Fibroblast of skin of back (primary cell): Measurements from ENCODE around the gene C9orf43.
"Not testable (repeated sequence)": the region's sequence is repeated elsewhere in the genome, so short reads cannot be mapped to it uniquely, and the experiment has no call there.

Experiments
- DNase-seq: peaks from one replicate; pipeline ENCODE4 v3.0.0-alpha.2; 2013

C9orf43 gene

DNA sequence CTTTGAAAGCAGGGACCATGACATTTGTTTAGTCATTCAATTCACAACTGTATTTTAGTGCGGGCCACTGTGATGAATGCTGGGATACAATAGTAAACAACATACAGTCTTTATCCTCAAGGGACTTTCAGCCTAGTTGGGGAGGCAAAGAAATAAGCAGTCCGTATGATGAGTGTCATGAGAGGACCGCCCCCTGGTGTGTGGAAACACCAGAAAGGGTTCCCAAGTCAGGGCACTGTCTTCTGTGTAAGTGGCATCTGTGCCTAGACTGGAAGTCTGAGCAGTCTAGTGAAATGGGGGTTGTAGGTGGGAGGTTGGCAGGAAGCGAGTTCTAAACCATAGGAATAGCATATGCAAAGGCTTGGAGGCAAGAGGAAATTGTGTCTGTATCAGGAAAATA, 6.8 kb downstream of the C9orf43 start:
- no peak for DNase-seq

DNA sequence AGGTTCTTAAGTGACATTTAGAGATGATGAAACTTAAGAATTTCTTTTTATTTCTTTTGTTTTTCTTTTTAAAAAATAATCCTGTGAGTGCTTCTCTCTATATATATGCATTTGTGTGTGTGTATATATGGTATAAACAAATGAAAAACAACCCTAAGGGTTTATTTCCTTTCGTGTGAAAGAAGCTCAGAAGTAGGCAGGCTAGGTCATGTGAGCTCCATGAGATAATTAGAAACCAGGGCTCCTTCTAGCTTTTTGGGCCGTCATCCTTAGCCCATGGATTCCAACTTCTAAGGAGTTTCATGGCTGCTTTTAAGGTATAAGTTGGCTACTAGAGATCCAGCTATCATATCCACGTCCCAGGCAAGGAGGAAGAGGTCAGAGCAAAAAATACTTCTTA, 11.2 kb downstream of the C9orf43 start:
- no peak for DNase-seq

DNA sequence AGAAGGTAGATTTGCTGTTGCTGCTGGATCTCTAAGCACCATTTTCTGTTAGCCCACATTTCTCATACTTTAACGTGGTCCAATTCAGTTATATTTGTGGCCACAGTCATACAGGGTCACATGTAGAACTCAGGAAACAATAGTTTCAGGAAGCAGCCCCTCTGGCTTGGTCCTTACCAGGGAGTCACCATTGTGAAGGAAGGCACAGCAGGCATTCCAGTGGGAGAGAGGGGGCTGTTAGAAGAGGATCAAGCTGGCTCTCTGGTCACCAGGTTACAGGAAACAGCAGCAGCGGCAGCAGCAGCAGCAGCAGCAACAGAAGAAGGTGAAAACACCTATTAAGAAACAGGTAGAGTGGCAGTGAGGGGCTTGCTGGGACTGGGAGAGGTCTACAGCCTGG, 14.5 kb downstream of the C9orf43 start:
- no peak for DNase-seq

DNA sequence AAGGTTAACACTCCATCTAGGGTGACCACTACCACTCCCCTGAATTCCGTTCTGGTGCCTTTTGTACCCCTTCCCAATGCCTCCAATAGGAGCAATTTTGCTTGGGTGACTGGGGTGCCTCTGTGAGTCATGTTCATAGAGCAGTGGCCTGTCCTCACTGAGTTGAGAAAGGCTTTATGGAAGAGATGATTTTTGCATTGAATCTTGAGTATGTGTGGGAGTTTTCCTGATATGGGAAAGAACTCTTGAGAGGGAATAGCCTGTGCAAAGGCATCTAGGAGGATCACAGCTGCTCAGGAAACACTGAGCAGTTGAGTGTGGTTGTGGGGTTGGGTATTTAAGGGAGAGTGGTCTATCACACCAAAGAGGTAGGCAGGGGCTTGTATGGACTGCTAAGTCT, 16.2 kb downstream of the C9orf43 start:
- no peak for DNase-seq

DNA sequence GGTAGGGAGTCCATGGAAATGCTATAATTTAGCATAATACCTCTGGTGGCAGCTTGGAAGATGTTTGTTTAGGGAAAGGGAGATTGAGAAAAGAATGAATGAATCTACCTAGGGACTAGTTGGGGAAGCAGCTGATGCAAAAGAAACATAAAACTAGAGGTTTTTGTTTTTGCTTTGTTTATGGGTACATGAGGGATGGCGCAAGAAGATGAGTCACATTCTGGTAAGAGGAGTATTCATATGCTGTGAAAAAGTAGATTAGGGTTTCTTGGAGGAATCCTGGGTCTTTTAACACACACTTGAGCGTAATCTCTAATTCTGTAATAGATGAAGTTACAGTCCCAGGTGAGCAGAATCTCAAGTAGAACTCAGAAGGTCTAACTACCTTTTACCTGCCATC, 17.1 kb downstream of the C9orf43 start:
- DNase-seq: no peak

DNA sequence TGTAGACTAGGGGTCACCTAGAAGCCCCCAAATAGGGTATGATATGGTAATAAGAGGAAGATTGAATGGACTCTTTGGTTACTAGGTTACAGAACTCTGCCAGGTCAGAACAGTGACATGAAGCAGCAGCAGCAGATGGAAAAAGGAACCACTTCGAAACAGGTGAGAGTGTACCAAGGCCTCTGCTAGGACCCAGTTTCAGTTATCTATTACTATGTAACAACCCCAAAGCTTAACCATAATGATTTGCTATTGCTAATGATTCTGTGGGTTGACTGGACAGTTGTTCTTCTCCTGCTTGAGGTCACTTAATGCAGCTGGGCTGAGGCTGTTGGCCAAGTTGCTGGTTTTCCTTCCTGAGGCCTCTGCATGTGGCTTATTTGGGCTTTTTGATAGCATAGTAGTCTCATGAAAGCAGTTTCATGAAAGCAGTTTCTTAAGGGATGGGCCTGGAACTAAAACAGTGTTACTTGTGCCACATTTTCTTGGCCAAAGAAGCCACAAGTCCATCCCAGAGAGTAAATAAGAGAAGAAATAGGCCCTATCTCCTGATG, 17.6 kb downstream of the C9orf43 start:
- no peak for DNase-seq

DNA sequence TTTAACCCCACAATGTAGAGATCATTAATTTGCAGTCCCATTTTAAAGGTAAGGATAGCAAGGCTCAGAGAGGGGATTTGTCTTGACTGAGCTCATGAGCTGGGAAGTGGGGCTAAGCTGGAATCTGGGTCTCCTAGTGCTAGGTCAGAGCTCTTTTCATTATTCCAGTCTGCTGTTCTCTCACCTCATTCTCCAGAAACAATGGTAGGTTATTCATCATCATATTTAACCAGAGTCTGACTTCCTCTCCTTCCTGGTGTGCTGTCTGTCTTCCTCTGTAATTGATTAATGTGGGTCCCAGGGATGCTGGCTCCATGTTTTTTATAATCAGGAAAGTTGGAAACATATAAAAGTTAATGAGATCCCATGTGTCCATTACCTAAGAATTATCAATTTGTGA, 20.6 kb downstream of the C9orf43 start:
- no peak for DNase-seq

DNA sequence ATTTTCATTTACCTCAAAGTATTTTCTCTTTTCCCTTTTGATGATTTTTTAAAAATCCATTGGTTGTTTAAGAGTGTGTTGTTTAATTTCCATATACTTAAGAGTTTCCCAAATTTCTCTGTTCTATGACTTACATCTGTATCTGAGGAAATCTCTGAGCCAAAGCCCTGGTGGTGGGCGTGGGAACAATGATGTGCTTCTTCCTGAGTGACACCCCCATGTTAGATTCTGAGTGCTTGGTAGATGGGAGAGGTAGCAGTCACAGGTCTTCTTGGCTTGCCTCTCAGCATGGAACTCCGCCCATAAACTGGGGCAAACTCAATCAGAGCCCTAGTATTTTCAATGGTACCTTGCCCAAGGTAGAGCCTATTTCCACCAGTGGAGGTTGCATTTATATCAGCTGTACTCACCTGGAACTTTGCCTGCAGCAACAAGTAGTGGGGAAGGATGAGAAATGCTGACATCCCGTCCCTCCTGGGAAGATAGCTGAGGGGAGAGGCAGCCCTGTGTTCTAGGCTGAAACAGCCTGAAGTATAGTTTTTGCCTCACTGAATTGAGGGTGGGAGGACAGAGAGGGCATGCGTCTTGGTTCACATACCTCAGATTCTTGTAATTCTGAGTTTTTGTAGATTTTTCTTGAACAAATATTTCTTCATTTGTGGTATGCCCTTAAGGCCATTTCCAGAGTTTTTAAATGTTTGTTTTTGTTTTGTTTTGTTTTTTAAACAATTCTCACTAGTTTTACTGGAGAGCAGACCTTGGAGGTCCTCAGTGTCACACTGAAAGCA, 26.4 kb downstream of the C9orf43 start:
- peak; percentile 44 for DNase-seq

DNA sequence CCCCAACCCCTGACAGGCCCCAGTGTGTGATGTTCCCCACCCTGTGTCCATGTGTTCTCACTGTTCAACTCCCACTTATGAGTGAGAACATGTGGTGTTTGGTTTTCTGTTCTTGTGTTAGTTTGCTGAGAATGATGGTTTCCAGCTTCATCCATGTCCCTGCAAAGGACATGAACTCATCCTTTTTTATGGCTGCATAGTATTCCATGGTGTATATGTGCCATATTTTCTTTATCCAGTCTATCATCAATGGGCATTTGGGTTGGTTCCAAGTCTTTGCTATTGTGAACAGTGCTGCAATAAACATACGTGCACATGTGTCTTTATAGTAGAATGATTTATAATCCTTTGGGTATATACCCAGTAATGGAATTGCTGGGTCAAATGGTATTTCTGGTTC, 27.2 kb downstream of the C9orf43 start:
- not testable (repeated sequence) for DNase-seq

DNA sequence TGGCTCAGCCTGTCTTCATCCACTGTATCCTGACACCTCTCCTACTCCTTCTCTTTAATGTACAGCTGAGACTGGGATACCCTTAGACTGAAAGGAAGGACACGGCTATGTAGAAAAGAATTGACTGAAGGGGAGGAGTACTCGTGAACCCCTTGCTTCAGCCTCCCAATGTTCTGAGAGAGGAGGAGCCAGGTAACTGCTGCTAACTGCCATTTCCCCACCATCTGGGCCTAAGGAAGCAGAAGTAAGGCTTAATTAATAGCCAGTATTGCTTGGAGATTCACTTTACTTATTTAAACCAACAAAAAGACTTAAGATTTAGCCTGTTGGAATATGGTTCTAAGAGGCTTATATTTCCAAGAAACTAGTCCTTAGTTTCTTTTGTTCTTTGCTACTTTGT, 34.2 kb downstream of the C9orf43 start:
- DNase-seq: no peak

DNA sequence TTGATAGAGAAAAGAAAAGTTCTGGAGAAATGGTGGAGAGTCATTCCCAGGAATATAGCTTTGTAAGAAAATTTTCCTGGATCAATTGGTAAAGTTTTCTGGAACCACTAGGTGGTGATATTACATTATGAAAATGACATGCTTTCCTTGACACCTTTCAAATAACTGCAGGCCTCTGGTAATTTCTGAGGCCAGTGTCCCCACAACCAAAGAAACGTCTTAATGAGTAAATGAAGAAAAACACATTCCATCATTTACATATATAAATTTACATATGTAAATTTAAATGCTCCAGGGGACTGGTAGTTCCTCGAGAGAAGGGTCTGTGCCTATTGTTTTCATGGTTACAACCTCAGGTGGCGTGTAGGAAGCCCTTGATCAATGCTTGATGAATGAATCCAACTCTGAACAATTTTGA, 35.8 kb downstream of the C9orf43 start:
- DNase-seq: peak; percentile 52

DNA sequence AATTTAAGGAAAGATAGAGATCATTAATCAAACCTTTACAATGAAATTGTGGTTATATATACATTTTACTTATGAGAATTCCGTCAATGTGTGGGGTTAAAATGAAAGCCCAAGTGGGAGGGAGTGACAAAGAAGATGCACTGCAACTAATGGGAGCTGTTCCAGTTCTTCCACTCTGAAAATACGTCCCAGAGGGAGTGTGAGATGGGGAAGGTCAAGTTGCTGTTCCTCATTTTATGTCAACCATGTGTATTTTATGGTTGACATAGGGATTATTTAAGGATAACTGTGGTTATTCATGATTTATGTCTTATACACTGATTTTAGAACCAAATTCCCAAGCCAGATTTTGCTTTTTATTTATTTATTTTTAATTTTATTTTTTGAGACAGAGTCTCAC, 38.8 kb downstream of the C9orf43 start:
- no peak for DNase-seq

DNA sequence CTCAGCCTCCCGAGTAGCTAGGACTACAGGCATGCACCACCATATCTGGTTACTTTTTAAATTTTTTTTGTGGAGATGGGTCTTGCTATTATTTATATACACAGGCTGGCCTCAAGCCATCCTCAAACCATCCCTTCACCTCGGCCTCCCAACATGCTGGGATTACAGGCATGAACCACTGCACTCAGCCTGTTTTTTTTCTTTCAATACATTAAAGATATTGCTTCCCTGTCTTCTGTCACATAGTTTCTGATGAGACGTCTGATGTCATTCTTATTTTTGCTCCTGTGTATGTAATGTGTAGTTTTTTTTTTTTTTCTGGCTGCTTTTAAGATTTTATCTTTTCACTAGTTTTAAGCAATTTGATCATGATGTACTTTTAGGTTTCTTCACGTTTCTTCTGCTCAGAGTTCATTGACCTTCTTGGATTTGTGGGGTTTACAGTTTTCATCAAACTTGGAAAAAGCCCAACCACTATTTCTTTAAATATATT, 41.6 kb downstream of the C9orf43 start:
- DNase-seq: no peak

DNA sequence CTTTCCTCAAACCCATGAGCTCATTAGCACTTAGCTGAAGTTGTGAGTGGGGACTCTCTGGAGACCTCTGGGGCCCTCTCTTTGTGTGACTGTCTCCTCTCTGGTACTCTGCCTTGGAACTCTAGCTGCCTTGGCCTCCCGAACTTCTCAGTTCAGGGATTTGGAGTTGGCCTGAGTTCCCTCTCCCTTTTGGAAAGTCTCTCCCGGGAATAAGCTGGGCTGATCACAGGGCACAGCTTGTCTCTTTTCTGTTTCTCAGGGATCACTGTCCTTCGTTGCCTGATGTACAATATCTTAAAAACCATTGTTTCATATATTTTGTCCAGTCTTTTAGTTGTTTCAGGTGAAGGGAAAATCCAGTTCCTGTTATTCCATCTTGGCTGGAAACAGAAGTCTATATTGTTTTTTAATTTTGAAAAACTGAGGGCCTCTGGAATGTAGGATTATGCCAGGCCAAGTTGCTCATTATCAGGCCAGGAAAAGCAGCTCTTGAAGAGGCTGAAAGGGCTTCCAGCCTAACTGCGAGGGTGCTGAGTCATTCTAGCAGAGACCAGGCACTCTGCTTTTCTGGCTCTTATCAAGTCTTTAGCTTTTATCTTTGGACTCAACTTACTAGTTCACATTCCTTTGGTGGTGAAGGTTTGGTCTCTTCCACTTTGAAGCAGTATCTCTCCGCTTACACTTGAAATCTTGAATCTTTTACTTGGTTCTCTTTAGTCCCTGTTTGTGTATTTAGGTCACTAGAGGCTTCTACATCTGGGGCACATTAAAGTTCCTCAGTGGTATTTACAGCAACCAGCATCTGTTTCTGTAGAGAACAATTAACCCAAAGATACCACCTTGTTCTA, 44.6 kb downstream of the C9orf43 start:
- peak; percentile 88 for DNase-seq

DNA sequence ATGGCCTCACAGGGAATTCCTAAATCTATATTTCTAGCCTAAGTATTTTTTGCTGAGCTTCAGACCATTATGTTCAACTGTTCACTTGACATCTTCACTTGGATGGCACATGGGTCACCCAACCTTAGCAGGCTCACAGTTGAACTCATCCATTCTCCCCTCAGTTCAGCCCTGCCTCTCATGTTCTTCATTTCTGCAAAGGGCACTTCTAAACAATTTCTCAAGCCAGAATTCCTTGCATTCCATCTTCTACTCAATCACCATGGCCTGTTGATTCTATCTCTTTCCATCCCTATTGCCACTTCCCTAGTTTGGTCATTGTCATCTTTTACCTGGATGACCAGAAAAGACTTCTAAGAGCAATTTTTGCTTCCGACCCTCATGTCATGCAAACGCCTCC, 45.7 kb downstream of the C9orf43 start:
- peak; percentile 54 for DNase-seq

DNA sequence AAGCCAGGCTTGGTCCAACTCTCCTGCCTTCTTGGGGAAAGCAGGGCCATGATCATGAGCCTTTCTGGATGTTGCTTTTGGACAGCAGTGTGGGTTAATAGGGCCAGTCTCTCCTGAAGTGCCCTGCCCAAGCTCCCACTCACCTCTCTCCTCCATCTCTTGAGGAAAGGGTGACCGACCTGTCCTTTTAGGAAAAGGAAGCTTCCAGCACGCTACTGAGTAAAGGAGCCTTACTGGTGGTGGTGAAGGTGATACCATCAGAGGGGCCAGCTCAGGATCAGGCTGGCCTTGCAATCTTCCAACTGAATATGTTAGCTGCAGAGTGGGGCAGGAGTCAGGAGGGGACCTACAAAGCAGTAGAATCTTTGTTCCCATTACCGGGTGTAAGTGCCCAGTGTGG, 50.7 kb downstream of the C9orf43 start:
- DNase-seq: no peak

DNA sequence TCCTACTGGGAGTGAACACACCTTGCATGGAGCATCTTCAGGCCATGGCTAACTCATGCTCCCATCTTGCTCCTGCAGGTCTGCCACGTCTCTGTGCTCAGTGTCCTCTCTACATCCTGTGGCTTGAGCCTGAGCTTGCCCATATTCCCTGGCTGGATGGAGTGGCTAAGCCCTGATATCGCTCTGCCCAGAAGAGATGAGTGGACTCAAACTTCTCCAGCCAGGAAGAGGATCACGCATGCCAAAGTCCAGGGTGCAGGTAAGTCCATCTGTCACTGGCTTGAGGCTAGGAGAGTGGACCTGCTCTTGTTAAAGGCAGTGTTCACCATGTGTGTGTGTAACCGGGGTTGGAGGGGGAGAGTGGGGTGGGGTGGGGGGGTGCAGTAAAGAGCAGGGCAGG, 51.4 kb downstream of the C9orf43 start:
- no peak for DNase-seq

DNA sequence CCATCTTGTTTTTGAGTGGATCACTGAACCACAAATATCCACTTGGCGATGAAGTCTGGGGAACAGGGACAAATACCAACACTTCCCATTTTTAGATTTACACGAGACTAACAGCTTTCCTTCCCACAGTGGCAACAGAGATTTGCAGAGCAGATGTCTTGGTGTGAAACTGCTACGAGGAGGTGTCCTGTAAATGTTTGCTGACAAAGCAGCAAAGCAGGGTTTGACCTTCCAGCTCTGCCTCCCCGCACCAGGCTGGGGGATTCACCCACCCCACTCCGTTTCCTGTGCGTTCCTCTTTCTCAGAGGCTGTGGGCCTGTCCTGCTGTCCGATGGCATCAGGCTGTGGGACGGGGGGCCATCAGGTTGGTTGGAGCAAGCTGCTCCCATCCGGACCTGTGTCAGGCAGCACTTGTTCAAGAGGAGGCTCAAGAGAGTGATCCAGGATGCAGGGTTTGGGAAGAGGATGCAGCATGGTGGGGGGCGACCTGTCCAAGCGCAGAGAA, 52.3 kb downstream of the C9orf43 start:
- no peak for DNase-seq

DNA sequence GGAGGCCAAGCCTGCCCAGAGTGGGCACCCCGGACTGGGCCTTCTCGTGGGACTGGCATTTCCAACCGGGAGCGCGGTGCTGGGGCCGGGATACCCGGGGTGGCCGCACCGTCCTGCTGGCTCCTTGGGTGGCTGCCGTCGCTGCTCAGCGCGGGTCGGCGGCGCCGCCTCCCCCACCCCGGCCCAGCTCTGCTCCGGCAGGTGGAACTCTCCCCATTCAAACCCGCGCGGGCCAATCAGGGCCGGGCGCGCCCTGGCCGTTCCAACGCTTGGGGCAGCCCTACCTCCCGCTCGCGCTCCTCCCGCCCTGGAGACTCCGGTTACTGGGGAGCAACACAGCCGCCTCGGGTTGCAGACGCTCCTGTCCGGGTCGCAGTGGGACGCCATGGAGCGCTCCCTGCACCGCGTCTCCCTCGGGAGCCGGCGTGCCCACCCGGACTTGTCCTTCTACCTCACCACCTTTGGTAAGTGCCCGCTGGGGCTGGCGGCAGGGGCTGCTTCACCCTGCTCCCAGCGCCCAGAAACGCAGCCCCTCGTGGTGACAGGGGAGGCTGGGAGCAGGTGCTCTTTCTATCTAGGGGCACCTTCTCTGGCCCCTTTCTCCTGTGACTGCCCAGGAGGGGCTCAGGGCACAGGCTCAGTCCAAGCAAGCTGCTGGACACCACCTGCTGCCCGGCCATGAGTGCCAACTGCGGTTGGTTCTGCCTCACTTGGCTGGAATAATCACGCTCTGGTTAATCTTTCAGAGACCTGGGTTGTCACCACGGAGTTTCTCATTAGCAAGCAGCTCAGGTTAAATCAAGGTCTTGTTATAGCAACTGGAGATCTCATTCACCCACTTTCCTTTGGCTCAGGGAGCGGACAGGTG, 53.1 kb downstream of the C9orf43 start, which contains the start of gene RGS3:
Gene RGS3 (plus strand): TSS at position 310 of the 868 bp plus-strand sequence. CDS start 76 bp downstream, at position 386.
- DNase-seq: no peak

DNA sequence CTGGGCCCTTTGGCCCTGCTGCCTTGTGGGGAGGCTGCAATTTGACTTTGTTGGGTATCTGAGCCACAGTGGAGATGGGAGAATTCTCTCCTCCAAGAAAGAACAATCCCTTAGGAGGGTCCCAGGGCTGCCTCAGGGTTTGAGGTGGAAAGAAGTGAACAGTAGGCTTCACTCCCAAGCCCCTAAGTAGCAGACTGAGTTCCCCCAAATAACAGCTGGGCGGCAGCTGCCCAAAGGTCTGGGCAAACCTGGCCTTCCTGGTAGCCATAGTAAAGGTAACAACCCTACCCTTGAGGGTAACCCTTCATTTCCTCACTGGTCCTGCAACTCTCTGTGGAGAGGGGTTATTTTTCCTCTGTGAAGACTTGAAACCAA, 53.7 kb downstream of the C9orf43 start:
- DNase-seq: no peak

DNA sequence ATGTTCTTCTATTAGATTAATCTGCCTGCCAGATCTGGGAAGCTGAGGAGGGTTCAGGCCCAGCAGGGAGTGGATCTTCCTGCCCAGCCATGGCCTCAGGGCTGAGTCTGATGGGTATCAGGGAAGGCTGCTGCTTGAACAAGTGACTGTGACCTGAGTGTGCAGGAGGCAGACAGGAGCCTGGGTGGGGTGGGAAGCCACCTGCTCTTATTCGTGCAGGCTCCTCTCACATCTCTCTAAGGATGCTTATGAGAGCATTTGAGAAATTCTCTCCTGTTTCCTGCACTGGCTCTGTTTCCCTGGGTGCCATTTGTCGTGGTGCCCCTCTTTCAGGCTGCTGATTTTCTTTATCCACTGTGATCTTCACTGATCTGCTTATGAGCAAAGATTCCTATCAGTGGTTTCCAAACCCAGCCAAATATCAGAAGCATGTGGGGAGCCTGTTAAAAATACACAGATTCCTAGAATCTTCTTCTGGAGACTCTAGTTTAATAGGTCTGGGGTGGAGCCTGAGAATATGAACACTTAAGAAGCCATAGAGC, 55.1 kb downstream of the C9orf43 start:
- DNase-seq: no peak

DNA sequence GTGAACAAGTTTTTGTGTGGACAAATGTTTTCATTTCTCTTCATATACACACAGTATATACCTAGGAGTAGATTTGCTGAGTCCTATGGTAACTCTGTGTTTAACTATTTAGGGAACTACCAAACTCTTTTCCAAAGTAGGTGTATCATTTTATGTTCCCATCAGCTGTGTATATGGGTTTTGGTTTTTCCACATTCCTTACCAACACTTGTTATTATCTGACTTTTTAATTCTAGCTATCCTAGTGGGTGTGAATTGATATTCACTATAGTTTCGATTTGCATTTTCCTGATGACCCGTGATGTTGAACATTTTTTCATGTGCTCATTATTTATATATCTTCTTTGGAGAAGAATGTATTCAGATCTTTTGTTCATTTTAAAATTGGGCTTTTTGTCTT, 56.6 kb downstream of the C9orf43 start:
- DNase-seq: no peak
